Measurements from ENCODE around the gene ASB18.
"Not testable (repeated sequence)": the region's sequence is repeated elsewhere in the genome, so short reads cannot be mapped to it uniquely, and the experiment has no call there.

Gene ASB18

GRCh38 chr2:236284208-236284607 is 20.0 kb upstream of the ASB18 start:
- DNase-seq: no peak

GRCh38 chr2:236282406-236282805 is 18.2 kb upstream of the ASB18 start:
- no peak for DNase-seq

GRCh38 chr2:236281423-236281822 is 17.2 kb upstream of the ASB18 start:
- DNase-seq: no peak

GRCh38 chr2:236273126-236273525 is 8.9 kb upstream of the ASB18 start:
- DNase-seq: no peak

GRCh38 chr2:236271851-236272250 is 7.6 kb upstream of the ASB18 start:
- no peak for DNase-seq

GRCh38 chr2:236269876-236270275 is 5.7 kb upstream of the ASB18 start:
- not testable (repeated sequence) for DNase-seq

GRCh38 chr2:236265675-236266074 is 1.5 kb upstream of the ASB18 start:
- DNase-seq: no peak

DNA sequence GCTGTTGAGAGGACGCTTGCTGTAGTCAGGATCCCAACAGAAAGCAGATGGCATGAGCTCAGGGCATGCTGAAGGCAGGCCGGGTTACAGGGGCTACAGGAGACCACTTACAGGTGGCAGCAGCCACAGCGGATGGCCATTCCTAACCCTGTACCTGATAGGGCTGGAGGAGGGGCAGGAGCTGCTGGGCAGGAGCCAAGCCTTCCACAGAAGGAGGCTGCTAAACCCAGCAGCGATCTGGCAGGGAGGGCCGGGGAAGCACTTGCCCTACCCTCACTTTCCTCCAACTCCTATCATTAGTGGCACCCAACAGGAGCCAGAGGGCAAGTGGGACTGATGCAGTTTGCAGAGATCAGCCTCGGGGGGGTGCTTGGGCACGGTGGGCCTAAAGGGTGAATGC is 2.0 kb downstream of the ASB18 start:
- DNase-seq: no peak

- no peak for DNase-seq
Measured at GRCh38 chr2:236261452-236261851, 2.8 kb downstream of the ASB18 start.

GRCh38 chr2:236259371-236259770 is 4.8 kb downstream of the ASB18 start:
- no peak for DNase-seq

- DNase-seq: no peak
Measured at GRCh38 chr2:236257575-236257974, 6.6 kb downstream of the ASB18 start.

GRCh38 chr2:236257136-236257535 is 7.1 kb downstream of the ASB18 start:
- no peak for DNase-seq

DNA sequence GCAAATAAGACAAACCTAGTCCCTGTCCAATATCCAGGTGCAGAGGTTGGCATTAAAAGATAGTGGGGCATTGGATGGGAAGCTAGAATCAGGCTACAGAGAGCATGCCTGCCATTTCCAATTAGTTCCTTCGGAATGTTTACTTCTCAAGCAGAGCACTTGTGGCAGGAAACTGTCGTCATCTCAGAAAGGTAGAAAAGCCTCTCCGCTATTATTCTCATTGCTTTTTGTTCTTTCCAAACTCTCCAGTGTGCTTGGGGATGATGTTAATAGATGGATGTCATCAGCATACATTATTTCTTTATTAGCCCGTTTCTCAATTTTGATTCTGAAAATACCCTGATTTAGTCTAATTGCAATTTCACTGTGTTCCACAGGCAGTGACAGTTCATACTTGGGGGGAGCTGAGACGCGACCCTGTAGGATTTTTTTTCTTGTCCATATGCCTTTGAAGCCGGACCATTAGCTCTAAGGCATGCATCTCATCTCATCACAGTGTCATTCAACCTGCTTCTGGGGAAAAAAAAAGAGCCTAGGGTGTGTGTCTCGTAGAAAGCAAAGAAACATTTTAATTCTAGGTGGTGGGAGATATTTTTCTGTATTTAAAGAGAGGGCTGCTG is 7.7 kb downstream of the ASB18 start:
- no peak for DNase-seq

- no peak for DNase-seq
Measured at GRCh38 chr2:236254674-236255073, 9.5 kb downstream of the ASB18 start.

- DNase-seq: no peak
Measured at GRCh38 chr2:236254001-236254400, 10.2 kb downstream of the ASB18 start.

DNA sequence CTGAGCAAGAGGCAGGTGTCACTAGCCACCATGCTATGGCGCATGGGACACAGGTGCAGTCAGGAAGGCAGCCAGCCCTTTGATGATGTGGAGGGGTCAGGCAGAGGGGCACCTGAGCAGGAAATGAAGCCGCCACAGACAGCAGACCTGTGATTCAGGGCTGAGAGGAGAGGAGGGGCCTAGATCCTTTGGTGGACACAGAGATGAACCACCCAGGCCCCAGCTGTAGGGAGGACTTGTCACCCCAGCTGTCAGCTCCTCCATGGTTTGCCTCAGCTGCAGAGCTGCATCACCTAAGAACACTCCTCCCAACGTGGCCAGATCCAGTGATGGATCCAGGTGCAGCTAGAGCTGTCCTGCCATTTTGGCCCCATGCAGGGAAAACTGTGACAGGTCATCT is 11.6 kb downstream of the ASB18 start:
- no peak for DNase-seq

DNA sequence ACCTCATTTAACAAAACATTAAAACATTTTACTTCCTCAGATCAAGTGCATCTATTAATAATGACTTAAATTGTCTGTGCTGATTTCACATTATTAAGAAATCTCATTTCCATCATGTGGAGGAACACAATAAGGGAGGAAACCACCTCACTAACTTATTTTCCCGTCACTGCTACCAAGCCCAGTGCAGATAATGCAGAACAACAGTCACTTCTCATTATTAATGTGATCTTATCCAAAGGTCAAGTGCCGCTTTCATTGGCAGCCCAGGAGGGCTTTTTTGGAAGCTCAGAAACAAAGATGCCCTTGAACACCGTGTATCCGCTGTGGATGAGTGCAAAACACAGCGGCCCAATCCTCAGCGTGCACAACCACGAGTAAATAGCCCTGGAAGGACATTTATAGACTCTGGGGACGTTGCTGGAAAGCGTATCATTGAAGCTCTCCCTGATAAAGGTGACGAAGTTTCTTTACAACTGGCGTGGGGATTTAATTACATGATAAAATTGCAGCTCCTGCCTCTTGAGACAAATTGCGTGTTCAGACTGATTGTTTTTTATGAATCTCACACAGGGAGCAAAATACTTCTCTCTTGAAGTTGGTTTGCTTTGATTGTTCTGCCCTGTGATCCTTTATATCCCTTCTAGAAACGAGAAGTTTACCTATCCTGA is 13.2 kb downstream of the ASB18 start:
- no peak for DNase-seq

- DNase-seq: no peak
Measured at GRCh38 chr2:236250286-236250685, 13.9 kb downstream of the ASB18 start.

DNA sequence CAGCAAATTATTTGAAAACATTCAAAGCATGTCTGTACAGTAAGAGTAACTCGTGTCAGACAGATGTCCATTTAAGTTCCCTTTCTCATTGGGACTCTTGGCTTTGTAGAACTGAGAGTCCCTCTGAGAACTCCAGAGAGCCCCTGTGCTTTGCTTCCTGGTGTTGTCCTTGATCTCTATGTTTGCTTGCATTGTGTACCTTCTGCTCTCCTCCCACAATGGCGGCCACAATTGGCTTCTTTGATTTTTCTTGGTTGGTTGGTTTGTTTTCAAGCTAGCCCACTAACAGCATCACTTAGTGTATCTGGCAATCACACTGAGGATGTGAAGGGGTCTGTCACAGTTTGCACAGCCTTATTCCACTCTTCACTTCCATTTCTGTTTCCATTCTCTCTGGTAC is 15.1 kb downstream of the ASB18 start:
- no peak for DNase-seq

DNA sequence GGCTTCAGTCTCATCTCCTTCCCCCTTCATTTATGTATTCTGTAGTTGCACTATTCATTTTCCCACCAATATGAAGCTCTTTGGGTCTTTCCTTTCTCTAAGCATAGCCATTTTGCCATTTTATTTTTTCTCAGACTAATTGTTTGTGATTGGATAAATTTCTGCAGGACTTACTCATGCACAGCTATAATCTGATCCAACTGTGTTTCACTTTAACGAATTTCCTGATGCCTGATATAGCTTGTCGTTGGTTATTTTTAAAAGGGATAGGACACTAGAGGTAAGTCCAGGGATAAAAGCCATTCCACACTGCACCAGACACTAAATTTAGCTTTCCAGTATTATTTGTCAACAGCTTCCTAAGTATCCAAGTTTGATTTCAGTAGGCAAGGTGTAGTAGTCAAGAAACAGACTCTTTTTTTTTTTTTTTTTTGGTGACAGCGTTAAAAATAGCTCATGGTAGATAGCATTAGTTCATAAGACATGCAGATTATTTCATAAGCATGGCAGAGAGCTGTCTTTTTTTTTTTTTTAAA is 17.4 kb downstream of the ASB18 start:
- DNase-seq: no peak

DNA sequence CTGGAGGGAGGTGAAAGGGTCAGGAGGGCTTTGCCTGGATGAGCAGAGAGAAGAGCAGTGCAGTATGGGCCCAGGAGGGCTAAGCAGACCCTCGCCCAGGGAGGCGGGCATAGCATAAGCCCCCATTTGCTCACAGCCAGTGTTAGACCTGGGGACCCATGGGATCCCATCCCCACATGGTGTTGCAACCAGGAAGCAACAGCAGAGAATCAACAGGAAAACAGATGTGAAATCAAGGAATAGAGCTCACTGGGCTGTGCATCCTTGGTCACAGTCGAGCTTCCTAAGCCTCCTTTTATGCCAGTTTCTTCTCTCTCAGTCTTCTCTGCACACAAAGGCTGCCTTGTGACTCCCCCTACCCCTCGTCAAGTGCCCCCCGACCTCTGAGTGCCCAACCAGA is 19.9 kb downstream of the ASB18 start:
- DNase-seq: no peak

DNA sequence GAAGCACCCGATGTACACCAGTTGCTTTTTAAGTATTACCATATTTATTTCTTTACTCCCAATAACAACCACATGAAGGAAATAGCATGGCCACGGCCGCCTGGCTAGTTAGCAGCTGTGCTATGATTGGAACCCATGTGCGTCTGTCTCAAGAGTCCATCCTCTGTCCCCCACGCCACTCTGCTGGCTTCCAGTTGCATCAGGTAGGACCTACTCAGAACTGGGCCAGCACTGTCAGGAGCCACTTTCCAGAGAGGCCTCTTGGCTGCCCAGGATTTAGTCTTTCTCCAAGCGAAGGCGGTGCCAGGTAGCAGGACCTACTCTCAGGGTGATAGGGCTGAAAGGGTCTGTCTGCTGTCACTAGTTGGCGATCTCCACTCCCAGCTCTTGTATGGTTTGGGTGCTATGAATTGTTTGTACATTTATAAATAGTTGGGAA is 22.1 kb downstream of the ASB18 start:
- DNase-seq: no peak

DNA sequence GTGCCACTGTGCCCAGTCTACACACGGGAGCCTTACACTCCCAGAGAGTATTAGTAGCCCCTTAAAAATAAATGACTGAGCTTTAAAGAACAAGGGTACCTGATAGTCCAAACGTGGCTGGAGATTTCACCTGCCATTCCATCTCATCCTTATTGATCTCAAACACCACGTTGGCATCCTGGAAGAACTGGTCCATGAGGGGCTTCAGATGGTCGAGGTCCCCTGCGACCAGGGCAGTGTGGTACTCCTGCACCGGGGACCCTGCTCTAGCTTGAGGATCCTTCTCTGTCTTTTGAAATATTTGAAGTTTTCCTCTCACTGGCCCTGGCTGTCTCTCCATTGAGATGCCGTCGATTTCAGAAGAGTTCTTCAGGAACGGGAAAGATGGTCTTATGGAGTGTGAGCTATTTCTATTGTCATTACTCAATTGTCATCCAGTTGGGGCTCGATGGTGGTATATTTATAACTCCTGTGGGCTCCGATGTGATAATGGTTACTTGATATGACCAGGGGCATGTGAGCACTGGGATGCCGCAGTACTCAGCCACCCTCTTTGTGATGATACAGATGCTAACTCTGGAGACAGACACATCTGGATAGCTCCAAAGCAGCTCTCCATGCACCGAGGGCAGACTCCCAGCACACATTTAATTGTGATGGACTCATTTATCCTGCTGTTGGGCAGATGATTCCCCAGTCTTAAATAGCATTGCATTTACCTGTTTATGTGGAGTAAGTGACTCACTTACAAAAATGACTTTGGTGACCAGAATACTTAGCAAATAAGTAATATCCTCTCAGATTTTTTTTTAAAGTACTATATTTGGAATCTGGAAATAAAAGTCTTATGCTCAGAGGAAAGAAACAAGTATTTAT is 22.8 kb downstream of the ASB18 start:
- no peak for DNase-seq

Measured in fibroblast of skin of right quadriceps (primary cell).